ENCODE data around the gene FNDC3B.

DNA sequence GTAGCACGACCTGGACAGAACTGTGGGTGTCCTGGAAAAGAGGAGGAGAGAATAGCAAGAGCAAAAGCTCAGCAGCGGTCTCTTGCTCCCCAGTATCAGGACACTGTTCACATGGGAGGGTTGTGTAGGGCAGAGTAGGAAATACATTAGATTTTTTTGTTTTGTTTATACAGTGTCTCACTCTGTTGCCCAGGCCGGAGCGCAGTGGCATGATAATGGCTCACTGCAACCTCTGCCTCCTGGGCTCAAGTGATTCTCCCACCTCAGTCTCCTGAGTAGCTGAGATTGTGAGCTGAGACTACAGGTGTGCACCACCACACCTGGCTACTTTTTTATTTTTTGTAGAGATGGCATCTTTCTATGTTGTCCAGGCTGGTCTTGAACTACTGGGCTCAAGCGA is 53.3 kb downstream of the FNDC3B start:
- no peak for TF ChIP-seq POLR2AphosphoS5 (IDR thresholded peaks at IDR 0.05; ENCODE audit: low read depth, low read length)
- no peak for TF ChIP-seq TAF1 (IDR thresholded peaks at IDR 0.05; ENCODE audit: borderline replicate concordance, insufficient read depth, low read length)
- TF ChIP-seq, protein P1, sequence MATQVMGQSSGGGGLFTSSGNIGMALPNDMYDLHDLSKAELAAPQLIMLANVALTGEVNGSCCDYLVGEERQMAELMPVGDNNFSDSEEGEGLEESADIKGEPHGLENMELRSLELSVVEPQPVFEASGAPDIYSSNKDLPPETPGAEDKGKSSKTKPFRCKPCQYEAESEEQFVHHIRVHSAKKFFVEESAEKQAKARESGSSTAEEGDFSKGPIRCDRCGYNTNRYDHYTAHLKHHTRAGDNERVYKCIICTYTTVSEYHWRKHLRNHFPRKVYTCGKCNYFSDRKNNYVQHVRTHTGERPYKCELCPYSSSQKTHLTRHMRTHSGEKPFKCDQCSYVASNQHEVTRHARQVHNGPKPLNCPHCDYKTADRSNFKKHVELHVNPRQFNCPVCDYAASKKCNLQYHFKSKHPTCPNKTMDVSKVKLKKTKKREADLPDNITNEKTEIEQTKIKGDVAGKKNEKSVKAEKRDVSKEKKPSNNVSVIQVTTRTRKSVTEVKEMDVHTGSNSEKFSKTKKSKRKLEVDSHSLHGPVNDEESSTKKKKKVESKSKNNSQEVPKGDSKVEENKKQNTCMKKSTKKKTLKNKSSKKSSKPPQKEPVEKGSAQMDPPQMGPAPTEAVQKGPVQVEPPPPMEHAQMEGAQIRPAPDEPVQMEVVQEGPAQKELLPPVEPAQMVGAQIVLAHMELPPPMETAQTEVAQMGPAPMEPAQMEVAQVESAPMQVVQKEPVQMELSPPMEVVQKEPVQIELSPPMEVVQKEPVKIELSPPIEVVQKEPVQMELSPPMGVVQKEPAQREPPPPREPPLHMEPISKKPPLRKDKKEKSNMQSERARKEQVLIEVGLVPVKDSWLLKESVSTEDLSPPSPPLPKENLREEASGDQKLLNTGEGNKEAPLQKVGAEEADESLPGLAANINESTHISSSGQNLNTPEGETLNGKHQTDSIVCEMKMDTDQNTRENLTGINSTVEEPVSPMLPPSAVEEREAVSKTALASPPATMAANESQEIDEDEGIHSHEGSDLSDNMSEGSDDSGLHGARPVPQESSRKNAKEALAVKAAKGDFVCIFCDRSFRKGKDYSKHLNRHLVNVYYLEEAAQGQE (IDR thresholded peaks at IDR 0.05; ENCODE audit: insufficient read depth in 1 of 2, low read depth in 2 of 2, low read length in 2 of 2) = no peak
- no peak for TF ChIP-seq SIN3A (IDR thresholded peaks at IDR 0.05; ENCODE audit: borderline replicate concordance, insufficient read depth, low read length)
- no peak for TF ChIP-seq FOXP2 (optimal IDR thresholded peaks at IDR 0.05; ENCODE audit: borderline replicate concordance, extremely low read depth, extremely low read length, insufficient read depth)

Measured in PFSK-1 (cell line).